HG02623 (cell line): Measurements from ENCODE around the gene SOX11.

Experiments used
- ATAC-seq: cut with Tn5 transposase; IDR thresholded peaks from one replicate; pipeline ENCODE4 v1.9.1; 2021; ENCODE audit warnings: moderate library complexity; ENCODE audit not compliant: unreplicated experiment

Gene SOX11

DNA sequence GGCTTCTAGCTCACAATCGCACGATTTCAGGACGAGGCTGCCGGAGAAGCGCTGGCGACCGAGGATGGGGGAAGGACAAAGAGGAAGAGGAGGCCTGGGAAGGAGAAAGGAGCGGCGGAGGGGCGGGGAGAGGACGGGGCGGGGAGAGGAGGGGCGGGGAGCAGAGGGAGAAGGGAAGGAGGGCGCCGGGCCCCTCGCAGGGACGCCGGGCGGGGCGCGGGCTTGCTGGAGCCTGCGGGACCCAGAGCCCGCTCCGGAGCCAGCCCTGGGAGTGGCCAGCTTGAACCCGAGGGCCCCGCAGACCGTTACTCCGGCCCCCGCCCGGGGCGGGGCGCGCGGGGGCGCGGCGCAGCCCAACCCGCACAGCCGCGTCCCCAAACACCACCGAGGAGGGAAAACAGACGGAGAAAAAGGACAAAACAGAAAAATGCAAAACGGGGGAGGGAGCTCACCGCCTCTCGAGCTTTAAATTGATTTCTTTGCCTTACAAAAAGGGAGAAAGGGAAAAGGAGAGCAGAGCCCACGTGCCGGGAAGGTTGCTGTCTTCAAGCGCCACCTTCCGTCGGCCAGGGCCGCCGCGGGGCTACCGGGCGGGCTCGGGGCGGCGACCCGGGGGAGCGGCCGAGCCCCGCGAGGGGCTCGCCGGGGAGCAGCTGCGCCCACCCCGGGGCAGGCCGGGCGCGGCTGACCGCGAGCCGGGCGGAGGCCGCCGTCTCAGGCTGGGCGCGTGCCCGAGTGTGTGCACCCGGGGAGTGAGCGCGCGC lies 781 bp upstream of the SOX11 start:
- no peak for ATAC-seq

DNA sequence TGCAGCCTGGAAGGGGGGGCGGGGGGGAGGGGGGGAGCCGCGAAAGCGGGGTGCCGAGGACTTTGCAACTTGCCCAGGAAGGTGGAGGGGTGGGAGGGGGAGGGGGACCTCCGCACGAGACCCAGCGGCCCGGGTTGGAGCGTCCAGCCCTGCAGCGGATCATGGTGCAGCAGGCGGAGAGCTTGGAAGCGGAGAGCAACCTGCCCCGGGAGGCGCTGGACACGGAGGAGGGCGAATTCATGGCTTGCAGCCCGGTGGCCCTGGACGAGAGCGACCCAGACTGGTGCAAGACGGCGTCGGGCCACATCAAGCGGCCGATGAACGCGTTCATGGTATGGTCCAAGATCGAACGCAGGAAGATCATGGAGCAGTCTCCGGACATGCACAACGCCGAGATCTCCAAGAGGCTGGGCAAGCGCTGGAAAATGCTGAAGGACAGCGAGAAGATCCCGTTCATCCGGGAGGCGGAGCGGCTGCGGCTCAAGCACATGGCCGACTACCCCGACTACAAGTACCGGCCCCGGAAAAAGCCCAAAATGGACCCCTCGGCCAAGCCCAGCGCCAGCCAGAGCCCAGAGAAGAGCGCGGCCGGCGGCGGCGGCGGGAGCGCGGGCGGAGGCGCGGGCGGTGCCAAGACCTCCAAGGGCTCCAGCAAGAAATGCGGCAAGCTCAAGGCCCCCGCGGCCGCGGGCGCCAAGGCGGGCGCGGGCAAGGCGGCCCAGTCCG lies 540 bp downstream of the SOX11 start:
- ATAC-seq = no peak

DNA sequence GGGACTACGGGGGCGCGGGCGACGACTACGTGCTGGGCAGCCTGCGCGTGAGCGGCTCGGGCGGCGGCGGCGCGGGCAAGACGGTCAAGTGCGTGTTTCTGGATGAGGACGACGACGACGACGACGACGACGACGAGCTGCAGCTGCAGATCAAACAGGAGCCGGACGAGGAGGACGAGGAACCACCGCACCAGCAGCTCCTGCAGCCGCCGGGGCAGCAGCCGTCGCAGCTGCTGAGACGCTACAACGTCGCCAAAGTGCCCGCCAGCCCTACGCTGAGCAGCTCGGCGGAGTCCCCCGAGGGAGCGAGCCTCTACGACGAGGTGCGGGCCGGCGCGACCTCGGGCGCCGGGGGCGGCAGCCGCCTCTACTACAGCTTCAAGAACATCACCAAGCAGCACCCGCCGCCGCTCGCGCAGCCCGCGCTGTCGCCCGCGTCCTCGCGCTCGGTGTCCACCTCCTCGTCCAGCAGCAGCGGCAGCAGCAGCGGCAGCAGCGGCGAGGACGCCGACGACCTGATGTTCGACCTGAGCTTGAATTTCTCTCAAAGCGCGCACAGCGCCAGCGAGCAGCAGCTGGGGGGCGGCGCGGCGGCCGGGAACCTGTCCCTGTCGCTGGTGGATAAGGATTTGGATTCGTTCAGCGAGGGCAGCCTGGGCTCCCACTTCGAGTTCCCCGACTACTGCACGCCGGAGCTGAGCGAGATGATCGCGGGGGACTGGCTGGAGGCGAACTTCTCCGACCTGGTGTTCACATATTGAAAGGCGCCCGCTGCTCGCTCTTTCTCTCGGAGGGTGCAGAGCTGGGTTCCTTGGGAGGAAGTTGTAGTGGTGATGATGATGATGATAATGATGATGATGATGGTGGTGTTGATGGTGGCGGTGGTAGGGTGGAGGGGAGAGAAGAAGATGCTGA lies 1.4 kb downstream of the SOX11 start:
- no peak for ATAC-seq

DNA sequence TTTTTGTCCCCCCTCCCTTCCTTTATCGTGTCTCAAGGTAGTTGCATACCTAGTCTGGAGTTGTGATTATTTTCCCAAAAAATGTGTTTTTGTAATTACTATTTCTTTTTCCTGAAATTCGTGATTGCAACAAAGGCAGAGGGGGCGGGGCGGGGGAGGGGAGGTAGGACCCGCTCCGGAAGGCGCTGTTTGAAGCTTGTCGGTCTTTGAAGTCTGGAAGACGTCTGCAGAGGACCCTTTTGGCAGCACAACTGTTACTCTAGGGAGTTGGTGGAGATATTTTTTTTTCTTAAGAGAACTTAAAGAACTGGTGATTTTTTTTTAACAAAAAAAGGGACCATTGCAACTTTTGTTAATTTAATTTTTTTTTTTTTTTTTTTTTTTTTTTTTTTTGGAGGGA lies 2.1 kb downstream of the SOX11 start:
- ATAC-seq = no peak

DNA sequence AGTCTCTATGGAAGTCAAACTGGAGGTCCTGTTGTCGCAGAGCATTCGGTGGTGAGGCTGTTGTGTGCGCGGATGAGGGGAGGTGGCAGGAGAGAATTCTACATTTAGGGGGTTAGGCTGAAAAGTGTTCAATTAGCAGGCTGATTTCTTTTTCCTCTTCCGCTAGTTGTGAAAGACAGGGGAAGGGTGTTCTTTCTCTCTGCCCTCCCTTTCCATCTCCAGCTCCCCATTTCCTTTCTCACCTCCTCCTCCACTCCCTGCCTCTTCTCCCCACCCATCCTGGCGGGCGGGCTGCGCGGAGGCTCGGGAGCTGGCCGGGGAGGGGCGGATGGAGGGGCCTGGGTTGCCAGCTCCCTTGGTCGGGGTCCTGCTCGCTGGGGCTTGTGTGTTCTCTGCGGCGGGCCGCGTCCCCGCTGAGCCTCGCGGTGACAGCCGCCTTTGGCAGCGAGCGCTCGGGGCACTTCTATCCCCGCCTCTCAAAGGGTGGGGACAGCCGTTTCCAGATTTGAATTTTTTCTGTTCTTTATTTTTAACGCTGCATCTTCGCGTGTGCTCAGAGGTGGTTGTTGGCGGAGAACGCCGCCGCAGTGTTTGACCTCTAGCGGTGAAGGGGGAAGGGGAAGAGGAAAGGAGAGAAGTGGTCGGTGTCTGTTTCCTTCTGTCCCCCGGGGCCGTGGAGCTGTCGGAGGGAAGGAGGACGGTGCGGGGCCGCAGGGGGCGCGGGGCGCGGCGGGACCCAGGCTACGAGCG lies 3.6 kb downstream of the SOX11 start:
- ATAC-seq = peak; percentile 47

DNA sequence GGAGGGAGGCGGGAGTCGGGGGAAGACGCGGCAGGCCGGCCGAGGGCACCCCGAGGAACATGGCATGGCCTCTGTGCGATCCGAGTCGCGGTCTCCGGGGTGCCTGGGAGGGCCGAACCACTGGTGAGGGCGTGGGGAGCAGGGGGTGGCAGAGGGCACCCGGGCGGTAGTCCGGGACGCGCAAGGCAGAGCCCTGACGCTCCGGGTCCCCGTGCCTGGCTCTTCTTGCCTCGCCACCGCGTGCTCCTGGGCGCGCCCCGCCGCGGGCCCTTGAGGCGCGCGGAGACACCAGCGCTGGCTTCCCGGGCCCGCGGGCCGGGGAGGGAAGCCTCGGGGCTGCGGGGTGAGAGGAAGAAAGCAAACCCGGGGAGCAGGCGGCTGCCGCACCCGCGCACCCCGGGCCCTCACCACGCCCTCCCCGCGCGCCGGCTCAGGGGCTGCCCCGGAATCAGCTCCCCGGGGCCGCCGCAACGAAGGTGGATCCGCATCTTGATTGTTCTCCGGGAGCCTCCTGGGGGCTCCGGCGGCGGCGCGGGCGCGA lies 4.3 kb downstream of the SOX11 start:
- ATAC-seq = no peak

DNA sequence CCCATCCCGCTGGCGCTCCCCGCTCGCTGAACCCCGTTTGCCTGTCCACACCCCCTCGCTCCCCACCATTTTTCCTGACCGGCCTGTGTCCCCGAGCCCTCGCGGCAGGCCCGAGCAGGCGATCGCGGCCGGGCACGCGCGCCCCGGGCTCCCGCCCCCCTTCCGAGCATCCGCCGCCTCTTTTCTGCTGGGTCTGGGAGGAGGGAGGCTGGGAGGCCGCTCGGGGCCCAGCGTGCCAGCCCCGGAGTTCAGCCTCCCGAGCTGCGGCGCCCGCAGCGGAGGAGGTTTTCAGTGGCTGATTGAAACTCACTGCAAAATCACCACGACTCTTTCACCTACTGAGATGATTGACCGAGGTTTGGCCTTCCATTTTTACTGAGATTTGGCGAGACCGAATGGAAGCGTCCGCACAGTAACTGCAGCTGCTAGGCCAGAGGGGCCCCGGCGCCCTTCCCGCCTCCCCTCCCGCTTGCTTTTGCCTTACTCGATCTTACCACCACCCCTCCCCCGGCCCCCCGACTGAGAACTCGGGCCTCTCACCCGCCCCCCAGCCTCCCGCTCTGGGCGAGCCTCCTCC lies 4.8 kb downstream of the SOX11 start:
- ATAC-seq = no peak

DNA sequence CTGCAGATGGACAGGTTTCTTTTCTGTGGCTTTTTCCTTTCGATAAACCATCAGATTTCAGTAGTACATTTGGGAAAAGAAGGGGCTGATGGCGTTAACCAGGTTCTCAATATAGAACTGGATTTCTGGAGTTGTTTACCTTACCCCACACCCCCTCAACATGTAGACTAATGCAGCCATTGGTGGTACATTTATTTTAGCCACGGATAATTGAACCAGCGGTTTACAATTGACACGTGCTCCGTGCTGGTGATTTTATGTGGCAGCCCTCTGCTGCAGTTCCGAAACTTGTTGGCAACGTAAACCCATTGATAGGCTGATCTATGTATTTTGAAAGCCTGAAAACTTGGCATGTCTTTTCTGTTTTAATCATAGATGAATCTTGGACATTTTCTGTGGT lies 5.4 kb downstream of the SOX11 start:
- ATAC-seq = no peak

DNA sequence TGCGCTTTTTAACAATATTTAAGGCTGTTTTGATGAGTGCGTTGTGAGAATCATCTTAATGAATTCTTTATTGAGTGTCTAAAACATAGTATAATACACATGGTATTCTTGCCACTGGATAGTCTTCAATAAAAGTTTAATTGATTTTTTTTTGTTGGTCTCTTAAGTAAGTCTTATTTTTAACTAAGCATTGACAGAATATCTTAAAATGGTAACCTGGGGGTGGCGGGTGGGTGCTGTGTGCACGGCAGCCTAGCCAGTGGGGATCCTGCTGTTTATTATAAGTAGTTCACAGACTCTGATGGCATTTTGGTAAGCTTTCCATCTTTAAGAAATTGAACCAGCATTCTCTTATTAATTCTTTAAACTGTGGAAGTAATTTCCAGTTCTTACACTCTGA lies 6.0 kb downstream of the SOX11 start:
- no peak for ATAC-seq

DNA sequence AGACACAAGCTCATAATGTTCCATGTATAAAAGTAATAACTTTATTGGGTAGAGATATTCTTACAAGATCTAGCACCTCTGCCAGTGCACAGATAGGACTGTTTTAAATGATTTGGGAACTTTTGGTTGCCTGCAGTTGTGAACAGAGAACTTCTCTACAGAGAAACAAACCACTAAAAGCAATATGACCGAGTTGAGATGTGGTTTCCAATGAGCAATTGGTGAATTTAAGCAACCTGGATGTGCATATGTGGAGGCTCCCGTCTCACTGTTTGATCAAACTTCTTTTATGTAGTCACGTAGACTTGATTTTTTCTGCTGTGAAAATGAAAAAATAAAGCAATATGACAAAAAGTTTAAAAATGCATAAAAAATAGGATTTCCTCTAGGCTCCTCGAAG lies 7.8 kb downstream of the SOX11 start:
- ATAC-seq = no peak

DNA sequence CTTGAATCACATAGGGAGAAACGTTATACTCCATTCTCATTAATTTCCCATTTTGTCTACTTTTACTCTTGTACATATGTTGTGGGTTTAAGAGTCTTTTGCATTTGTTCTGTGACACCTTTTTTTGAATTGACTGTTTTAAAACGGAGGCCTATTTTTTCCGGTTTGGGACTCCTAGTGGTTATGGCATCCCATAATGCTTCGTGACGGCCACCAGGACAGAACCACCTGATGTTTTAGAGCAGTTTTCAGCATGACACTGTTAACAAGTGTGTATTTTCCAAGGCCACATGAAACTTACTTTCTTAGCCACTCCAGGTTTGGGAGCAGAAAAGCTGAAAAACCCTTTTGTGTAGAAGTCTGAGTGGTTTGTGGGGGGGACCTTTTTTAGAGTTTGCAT lies 8.4 kb downstream of the SOX11 start:
- no peak for ATAC-seq

DNA sequence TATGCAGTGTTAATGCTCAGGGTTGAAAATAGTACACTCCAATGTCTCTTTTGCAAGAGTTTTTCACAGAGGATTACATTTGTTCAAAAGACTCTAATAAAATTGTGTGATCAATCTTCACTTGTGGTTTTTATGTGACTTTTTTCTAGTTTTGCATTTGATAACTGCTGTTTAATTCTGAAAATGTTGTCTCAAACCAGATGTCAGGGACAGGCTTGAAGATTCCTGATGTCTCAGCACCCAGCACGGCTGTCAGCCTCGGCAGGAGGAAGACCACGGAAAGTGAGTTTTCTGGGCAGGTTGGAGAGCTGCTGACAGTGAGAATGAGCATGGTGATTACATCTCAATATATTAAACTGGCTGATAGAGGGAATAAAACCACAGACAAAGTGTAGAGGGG lies 9.1 kb downstream of the SOX11 start:
- ATAC-seq = no peak

DNA sequence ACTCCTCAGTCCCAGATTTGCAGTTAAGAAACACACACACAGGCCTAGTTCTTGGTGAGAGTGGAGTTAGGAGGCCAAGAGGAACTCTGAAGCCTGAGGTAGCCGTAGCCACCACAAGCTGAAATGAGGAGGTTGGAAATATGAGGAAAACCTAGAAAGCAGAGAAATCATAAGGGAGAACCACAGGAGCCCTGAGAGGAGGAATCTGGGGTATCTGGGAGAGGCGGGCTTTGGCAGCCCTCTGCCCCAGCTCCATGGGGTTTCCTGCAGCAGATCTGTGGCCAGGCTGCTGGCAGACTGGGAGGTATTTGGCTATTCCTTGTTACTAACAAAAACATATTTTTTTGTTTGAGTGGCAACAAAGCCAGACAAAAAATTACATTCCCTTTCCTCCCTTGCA lies 11.0 kb downstream of the SOX11 start:
- no peak for ATAC-seq

DNA sequence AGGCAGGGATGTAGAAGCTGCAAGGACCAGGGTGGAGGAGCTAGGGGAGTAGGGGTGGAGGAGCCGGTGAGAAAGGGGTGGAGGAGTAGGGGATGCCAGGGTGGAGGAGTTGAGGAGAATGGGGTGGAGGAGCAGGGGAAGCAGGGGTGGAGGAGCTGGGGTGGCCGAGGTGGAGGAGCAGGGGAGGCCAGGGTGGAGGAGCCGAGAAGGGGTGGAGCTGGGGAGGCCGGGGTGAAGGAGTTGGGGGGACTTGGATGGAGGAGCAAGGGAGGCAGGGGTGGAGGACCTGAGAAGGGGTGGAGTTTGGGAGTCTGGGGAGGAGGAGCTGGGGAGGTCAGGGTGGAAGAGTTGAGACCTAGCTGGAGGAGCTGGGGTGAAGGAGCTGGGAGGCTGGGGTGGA lies 13.3 kb downstream of the SOX11 start:
- ATAC-seq = no peak

DNA sequence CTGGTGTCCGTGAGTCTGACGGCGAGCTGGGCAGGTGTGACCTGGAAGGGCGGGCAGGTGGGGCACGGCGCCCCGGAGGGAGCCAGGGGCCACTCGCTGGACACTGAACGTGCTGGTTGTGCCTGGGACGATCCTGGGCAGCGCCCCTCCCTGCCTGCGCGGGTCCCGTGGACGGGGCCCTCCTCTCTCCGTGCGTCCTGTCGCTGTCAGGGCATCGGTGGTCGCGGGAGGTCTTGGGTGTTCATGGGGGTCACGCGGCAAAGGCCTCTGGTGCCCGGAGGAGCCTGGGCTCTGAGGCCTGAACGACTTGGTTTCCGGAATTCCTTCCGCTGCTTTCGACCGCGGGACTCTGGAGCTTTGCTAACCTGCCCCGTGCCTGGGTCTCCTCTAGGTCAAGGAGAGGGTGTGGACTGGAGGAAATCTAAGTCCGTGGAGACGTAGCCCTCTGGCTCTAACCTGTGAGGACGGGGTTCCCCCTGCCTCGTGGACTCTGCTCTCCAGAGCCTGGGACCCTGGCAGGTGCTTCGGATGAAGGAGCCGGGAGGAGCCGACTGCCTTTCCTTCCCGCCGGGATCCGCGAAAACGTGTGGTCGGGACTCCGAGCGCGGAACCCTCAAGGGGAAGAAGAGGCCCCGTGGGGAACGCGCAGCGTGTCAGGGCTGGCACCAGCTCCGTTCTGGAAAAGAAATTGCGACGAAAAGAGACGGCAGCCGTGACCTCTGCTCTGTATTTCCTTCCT lies 14.7 kb downstream of the SOX11 start:
- ATAC-seq = no peak

DNA sequence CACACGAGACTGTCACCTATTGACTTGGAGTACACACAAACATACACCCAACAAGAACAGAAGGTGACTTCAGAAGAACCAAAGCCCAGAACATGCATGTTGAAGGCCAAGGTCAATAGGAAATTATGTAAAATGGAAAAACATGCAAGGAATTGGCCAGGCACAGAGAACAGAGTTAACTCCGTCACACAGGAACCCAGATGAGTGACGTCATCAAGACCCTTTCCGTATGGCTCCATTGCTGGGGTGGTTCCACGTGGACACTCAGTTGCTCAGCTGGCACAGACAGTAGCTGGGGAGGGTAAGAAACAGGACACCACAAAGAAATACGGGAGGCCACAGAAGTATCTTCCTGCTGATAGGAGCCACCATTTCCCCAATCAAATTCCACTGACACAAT lies 18.4 kb downstream of the SOX11 start:
- no peak for ATAC-seq

DNA sequence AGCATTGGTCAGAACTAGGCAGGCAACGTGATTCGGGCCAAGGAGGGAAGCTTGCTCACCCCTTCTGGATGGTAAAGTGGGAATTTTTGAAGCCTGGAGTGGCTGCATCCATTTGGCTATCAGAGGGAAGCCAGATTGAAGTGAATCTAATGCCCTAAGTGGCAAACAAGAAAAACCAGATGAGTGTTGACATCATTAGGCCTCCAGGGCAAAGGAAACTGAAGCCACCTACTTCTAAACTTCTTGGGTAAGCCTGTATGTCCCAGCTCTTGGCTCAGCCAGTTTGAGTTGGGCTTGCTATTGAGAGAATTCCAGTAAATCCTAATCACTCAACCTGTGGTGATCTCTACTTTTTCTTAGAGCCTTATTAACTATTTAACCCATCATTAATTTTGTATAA lies 20.9 kb downstream of the SOX11 start:
- no peak for ATAC-seq

DNA sequence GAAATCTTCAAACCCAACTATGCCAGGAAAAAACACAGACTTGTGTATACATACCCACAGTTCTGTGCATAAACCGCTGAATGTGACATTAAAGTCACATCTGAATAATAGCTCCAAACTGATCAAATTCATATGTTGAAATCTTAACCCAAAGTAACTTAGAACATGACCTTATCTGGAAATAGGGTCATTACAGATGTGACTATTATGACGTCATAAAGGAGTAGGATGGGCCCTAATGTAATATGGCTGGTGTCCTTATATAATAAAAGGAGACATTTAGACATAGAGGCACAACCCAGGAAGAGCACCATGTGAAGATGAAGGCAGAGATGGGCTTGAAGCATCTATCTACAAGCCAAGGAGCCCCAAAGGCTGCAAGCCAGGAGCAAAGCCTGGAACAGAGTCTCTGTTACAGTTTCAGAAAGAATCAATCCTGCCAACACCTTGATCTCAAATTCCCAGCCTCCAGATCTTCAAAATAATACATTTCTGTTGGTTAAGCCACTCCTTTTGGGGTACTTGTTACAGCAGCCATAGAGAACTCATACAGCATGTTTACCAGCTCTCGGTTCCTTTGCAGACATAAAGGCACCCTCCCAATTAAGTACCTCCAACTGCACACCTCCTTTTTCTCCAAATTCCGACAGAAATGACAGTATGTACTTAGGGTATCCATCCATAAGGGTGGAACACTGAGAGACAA lies 27.6 kb downstream of the SOX11 start:
- ATAC-seq = no peak

DNA sequence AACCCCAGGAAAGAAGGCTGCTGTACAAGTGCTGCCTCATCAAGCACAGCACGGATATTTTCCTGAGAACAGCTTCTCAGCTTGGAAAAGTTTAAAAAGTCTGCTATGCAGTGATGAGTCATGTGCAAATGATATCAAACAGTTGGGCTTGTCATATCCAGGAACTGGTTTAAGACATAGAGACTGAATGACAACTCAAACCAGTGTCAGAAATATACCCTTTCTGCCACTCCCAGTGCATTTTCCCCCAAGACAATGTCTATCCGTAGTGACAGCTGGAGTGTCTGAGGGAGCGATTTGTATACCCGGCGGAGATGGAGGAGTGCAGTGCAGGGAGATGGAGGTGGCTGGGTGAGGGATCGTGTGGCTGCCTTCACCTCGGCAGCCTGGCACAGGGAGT lies 28.2 kb downstream of the SOX11 start:
- ATAC-seq = no peak
